Gastroesophageal sphincter (tissue), 4 donors: ENCODE measurements around the gene PRRC2A. TPM values are rescaled to one million over a fixed set of nuclear protein-coding genes. Genes with fewer than 3 reads are reported as not detected.

Source experiments
- ATAC-seq: fragments of 150-250 bp; one replicate; pipeline ENCODE4 v1.9.1; 2016; ENCODE audit warnings: mild to moderate bottlenecking, moderate library complexity
- H3K27ac ChIP-seq, 4 donors: fragments of 200-600 bp; sonication (generic) in 3 of 4; 1 replicate in 3 of 4; 2 replicates in 1 of 4; pipeline ENCODE4 v1.5.1; 2016 to 2019
- H3K27me3 ChIP-seq: fragments of 200-600 bp; sonication (generic); one replicate; pipeline ENCODE4 v1.5.1; 2019
- H3K36me3 ChIP-seq, 2 donors: fragments of 200-600 bp; sonication (generic); one replicate each; pipeline ENCODE4 v1.5.1; 2019; ENCODE audit warnings: control low read depth in 1 of 2
- H3K4me1 ChIP-seq, 3 donors: fragments of 200-600 bp; sonication (generic); 1 replicate in 2 of 3; 2 replicates in 1 of 3; pipeline ENCODE4 v1.5.1; 2016 to 2019; ENCODE audit warnings: control low read depth in 2 of 3
- H3K4me3 ChIP-seq, 2 donors: fragments of 200-600 bp; sonication (generic); one replicate each; pipeline ENCODE4 v1.5.1; 2019; ENCODE audit warnings: mild to moderate bottlenecking in 1 of 2, moderate library complexity in 1 of 2
- H3K9me3 ChIP-seq, 3 donors: fragments of 200-600 bp; sonication (generic); one replicate each; pipeline ENCODE4 v1.5.1; 2017 to 2019; ENCODE audit warnings: control low read depth in 2 of 3
- CTCF ChIP-seq, 4 experiments: fragments of 200-600 bp in 2 of 4; fragments of 450-650 bp in 2 of 4; sonication (generic) in 1 of 4; IDR thresholded peaks; one replicate each; pipeline ENCODE4 v1.5.1; 2017 to 2019; ENCODE audit warnings: antibody characterized with exemption in 4 of 4, mild to moderate bottlenecking in 2 of 4, moderate library complexity in 2 of 4
- EP300 ChIP-seq: sonication (generic); formaldehyde crosslinking; IDR thresholded peaks from one replicate; pipeline ENCODE4 v1.6.1; 2017; ENCODE audit warnings: antibody characterized with exemption, mild to moderate bottlenecking
- POLR2A ChIP-seq, 2 donors: fragments of 450-650 bp; IDR thresholded peaks; one replicate each; pipeline ENCODE4 v1.6.1; 2017; ENCODE audit warnings: antibody characterized with exemption in 2 of 2, mild to moderate bottlenecking in 2 of 2, moderate library complexity in 1 of 2
- POLR2AphosphoS5 ChIP-seq: sonication (generic); formaldehyde crosslinking; IDR thresholded peaks from one replicate; pipeline ENCODE4 v1.6.1; 2017; ENCODE audit warnings: antibody characterized with exemption
- WGBS, 2 donors: methylation state at CpG; one replicate each; pipeline ENCODE4 v1.1.5; 2018; ENCODE audit warnings: low coverage in 1 of 2; 5-methylcytosine and 5-hydroxymethylcytosine counted together
- total RNA-seq, 4 donors: library from RNA; depleted of rRNA; stranded (reverse); fragments of >200 nt; gene quantifications; one replicate each; pipeline ENCODE4 v1.1.0, GENCODE V29; 2016

Gene PRRC2A
- total RNA-seq, 4 donors from 2014 or later: 47.9 to 137 (median 76.2) TPM

- Histone ChIP-seq H3K27me3 (no peaks in the 10 kb centered on the region), H3K27ac (peak within 1 kb of the TSS in 3 of 4 donors; percentile 58 to 86 (median 67)), H3K4me3 (peak within 1 kb of the TSS; percentile 46 to 50), H3K9me3 (no peaks in the 10 kb centered on the region), H3K4me1 (peaks cover 0 to 35% (median 5%) of the 10 kb centered on the region in 3 donors), H3K36me3 (peaks cover 0 to 2% of the 10 kb centered on the region in 2 donors)
- 5 to 15% methylated on average over 5 to 11 of the region's 17 CpGs for WGBS, 2 donors
- peak; percentile 88 for ATAC-seq
- TF ChIP-seq EP300 (no peak), POLR2AphosphoS5 (peak; percentile 44), CTCF (IDR thresholded peaks at IDR 0.05) (peak in 3 of 4 experiments; percentile 66 to 85 (median 67))
Observed at GRCh38 chr6:31680226-31681134, 60.0 kb downstream of the PRRC2A start, which contains the start of gene LY6G5C. LY6G5C (minus strand) TSS chr6:31681067; CDS start chr6:31680373, 694 bp downstream.

GRCh38 chr6:31681135-31681671, 60.7 kb downstream of the PRRC2A start:
- Histone ChIP-seq H3K4me1 (peaks cover 0 to 35% (median 5%) of the 10 kb centered on the region in 3 donors), H3K36me3 (peaks cover 0 to 9% of the 10 kb centered on the region in 2 donors), H3K4me3 (peak overlapping the region; percentile 46 to 50), H3K27ac (peak overlapping the region in 3 of 4 donors; percentile 16 to 86 (median 67)), H3K9me3 (no peaks in the 10 kb centered on the region), H3K27me3 (no peaks in the 10 kb centered on the region)
- WGBS, 2 donors: 0 to 1% methylated on average over 6 to 17 of the region's 40 CpGs
- TF ChIP-seq CTCF (IDR thresholded peaks at IDR 0.05) (peak in 3 of 4 experiments; percentile 28 to 42 (median 38)), POLR2A (IDR thresholded peaks at IDR 0.05) (no peak), EP300 (no peak)
- ATAC-seq: peak; percentile 52

GRCh38 chr6:31683591-31683990, 63.1 kb downstream of the PRRC2A start:
- Histone ChIP-seq H3K4me1 (peaks cover 0 to 35% (median 5%) of the 10 kb centered on the region in 3 donors), H3K27me3 (no peaks in the 10 kb centered on the region), H3K27ac (peak overlapping the region in 1 of 4 donors; percentile 47), H3K4me3 (peak overlapping the region in 1 of 2 donors; percentile 39), H3K9me3 (no peaks in the 10 kb centered on the region), H3K36me3 (peaks cover 0 to 33% of the 10 kb centered on the region in 2 donors)
- no peak for TF ChIP-seq CTCF (IDR thresholded peaks at IDR 0.05)
- TF ChIP-seq EP300: no peak
- TF ChIP-seq POLR2AphosphoS5: no peak
- TF ChIP-seq POLR2A (IDR thresholded peaks at IDR 0.05): no peak
- ATAC-seq: no peak
- 59 to 77% methylated on average over 5 to 11 of the region's 13 CpGs for WGBS, 2 donors

DNA sequence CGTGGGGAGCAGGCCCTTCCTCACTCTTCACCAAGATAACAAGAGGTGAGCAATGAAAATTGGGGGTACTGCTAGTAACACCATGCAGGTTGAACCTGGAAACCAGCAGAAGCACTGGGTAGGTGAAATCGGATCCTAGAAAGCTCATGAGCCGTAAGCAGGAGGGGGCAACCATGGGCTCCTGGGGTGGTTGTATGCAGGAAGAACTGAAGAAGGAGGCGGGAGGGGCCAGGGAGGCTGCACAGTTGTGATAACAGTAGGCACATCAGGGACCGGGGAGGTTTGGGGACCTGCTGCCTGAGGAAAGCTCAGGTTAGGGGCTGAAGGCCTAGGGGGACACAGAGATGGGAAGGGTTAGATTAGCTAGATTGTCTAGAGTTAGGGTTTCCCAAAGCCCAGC, 66.0 kb downstream of the PRRC2A start:
- H3K27me3 ChIP-seq: no peaks in the 10 kb centered on the region
- ATAC-seq: no peak
- H3K36me3 ChIP-seq: peaks cover 0 to 62% of the 10 kb centered on the region in 2 donors
- H3K27ac ChIP-seq: no peak overlapping the region
- H3K4me3 ChIP-seq: no peak overlapping the region
- no peak for TF ChIP-seq POLR2A (IDR thresholded peaks at IDR 0.05)
- TF ChIP-seq POLR2AphosphoS5: no peak
- no peak for TF ChIP-seq EP300
- TF ChIP-seq CTCF (IDR thresholded peaks at IDR 0.05): no peak
- H3K4me1 ChIP-seq: peaks cover 0 to 19% (median 0%) of the 10 kb centered on the region in 3 donors
- WGBS, 2 donors: 69 to 84% methylated on average over 4 to 5 of the region's 5 CpGs
- H3K9me3 ChIP-seq: no peaks in the 10 kb centered on the region
